ENCODE data around the gene EMC9.
A peak's percentile ranks its signal among the peaks of the same experiment; 100 is the strongest.

The EMC9 gene

DNA sequence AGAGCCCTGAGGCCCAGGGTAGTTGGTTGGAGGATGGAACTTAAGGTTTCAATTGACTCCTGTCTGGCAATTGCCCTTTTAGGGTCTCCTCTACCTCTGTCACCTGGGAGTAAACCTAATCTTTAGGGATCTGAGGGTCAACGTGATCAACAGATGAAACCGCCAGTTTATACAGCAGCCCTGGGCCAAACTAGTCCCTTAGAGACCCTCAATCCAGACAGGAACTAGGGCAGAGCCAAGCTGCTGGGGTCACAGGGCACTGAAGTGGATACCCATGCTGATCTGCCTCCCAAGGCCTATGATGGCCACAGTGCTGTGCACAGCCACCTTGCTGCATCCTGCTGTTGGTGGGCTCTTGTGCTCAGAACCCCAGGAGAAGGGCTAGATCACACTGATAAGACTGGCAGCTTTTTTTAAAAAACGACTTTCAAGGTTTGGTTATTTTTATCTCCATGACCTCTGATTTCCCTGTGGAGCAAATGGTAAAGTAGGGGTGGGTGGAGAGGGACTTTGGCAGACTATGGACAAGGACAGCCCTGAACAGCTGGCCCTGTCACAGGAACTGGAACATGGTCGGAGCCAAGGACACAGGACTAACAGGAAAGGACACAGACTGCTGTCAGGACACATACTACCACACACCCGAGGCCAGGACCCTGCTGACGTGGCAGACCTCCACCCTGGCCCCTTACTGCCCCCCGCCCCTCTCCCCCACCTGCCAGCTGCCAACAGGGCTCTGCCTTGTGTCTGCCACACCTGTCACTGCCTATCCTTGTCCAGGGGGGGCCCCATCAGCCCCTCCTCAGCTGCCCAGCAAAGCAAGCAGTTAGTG, 10.5 kb downstream of the EMC9 start:
- no peak for FAIRE-seq

DNA sequence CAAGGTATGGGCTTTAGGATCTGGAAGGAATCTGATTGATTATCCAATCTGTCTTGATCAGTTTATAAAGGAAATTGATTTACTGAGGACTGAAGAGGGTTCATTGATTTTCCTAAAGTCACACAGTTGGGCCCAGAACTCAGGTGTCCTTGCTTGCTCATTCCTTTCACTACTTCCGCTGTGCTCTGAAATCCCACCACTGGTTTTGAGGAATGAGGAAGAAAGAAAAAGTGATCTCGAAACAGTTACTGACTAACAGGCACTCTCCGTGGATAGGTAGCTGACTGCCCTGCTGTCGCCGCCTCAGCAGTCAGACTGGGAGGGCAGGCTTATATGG, 11.0 kb downstream of the EMC9 start, which contains the start of gene FITM1:
Gene FITM1, plus strand, starts transcription at position 280 of the 337 bp plus-strand sequence. CDS start 905 bp downstream, outside the sequence.
- no peak for FAIRE-seq

GRCh38 chr14:24129410-24129998, 11.9 kb downstream of the EMC9 start:
- no peak for FAIRE-seq

- no peak for FAIRE-seq
Observed at GRCh38 chr14:24127673-24128072, 13.7 kb downstream of the EMC9 start.

DNA sequence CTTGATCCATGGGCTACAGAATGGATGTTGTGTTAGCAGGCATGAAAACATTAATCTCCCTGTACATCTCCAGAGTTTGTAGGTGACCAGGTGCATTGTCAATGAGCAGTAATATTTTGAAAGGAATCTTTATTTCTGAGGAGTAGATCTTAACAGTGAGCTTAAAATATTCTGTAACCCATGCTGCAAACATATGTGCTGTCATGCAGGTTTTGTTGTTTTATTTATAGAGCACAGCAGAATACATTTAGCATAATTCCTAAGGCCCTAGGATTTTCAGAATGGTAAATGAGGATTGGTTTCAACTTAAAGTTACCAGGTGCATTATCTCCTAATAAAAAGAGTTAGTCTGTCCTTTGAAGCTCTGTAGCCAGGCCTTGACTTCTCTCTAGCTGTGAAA, 14.5 kb downstream of the EMC9 start:
- FAIRE-seq: no peak

DNA sequence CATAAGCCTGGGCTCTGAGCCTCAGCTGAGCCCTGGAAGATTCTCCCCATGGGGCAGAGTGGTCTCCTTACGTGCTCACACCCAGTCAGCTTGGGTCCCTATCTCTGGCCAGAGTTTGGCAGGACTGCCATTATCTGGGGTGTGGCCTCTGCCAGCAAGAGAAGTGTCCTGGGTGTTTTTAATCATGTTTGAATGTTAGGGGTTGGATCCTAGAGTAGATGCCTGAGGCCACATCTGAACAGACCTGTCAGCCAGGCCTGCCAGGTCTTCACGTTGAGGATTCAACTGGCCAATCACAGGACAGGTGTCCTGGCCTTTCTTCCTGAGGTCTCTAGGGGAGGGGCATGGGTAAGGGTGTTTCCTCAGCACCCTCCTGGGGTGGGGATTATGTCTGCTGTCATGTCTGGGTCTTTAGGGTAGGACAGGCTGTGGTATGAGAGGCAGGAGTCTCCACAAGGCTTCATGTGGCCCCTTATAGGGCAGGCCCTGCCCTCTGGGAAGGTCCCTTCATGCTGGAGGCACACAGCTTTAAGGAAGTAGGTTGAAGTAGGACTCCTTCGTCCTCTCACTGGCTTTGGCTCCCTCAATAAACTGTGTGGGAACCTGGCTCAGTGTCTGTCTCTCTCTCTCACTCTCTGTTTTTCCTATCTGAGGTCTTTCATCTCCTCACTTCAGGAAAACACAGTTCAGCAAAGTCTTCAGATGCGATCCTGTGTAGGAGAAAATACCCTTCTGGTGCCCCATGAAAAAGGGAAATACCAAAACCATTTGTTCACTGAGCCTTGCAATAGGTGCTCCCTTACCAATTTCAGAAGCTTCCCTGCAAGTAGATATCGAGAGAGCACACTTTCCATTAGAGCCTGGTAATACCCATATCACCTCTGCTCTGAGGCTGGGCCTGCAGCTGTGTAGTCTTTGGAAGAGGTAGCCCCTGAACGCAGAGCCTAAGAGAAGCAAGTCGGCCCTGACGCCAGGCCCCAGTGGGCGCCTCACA, 17.7 kb downstream of the EMC9 start:
- FAIRE-seq: no peak

DNA sequence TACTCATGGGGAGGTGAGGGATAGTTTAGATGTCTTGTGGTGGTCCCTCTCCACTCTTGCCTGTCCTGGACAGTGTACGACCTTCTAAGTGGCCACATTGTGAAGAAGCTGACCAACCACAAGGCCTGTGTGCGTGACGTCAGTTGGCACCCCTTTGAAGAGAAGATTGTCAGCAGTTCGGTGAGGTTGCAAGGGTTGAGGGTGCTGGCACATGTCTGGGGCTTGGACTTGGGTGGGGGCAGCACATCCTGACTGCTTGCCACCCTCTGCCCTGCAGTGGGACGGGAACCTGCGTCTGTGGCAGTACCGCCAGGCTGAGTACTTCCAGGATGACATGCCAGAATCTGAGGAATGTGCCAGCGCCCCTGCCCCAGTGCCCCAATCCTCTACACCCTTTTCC, 18.5 kb downstream of the EMC9 start:
- no peak for FAIRE-seq

DNA sequence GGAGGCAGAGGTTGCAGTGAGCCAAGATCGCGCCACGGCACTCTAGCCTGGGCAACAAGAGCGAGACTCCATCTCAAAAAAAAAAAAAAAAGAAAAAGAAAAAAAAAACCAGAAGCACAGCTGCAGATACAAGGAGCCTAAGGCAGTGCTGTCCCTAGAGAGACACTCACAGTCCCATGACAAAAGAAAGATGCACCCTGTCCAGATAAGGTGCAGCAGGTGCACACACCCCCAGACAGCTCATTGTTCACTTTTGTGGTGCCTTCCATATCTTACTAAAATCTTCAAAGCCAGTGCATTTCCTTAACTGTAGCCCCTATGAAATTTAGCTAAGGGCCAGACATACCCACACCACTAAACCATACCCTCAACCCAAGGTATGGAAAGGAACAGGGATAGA, 19.0 kb downstream of the EMC9 start:
- FAIRE-seq: no peak

DNA sequence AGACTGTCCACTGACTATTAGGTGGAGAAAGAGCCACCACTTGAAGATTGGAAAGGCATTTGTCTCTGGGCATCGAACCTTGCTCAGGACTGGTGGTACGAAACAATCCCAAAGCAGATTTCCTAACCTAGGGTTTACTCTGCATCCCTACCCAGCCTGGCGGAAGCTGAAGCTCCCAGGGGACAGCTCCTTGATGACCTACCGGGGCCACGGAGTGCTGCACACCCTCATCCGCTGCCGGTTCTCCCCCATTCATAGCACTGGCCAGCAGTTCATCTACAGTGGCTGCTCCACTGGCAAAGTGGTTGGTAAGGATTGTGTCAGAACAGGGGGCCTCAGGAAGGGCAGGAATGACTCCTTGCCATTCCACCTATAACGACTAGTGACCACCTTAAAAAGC, 20.2 kb downstream of the EMC9 start:
- no peak for FAIRE-seq

DNA sequence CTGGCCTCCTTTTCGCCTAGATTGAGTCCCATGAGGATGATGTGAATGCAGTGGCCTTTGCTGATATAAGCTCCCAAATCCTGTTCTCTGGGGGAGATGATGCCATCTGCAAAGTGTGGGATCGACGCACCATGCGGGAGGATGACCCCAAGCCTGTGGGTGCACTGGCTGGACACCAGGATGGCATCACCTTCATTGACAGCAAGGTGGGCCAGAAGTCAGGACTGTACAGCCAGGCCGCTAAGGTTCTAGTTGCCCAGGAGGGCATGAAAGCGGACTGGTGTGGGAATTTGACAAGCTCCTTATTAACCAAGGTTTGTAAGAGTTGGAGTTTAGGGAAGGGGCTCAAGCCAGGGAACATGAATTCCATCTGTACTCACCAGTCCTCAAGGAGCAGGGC, 21.7 kb downstream of the EMC9 start:
- FAIRE-seq: no peak

- FAIRE-seq: no peak
Observed at GRCh38 chr14:24117179-24117578, 24.2 kb downstream of the EMC9 start.

GRCh38 chr14:24116128-24116814, 25.1 kb downstream of the EMC9 start:
- FAIRE-seq: no peak

DNA sequence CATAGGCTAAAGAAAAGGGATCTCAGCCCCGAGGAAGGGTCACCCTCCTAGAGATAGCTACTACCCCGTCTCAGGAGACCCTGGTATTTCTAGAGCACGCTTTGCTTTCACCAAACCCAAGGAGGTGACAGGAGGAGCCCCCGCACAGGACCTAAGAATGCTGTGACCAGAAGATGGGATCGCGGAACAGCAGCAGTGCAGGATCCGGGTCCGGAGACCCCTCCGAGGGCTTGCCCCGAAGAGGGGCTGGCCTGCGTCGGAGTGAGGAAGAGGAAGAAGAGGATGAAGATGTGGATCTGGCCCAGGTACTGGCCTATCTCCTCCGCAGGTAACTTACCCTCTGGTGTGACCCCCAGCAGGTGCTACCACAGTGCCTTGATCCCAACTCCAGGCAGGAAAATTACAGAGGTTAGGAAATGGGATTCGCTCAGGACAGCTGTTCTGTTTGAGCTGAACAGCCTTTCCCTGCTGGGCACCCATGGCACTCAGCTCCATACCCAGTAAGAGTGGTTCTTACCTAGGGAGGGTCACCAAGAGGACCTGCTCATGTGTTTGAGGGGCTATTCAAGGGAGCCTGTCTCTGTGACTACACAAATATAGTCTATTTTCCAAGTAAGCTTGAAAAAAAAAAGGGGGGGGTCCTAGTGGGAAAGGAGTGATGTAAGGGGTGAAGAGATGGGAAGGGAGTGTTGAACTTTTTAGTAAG, 25.8 kb downstream of the EMC9 start:
- no peak for FAIRE-seq

DNA sequence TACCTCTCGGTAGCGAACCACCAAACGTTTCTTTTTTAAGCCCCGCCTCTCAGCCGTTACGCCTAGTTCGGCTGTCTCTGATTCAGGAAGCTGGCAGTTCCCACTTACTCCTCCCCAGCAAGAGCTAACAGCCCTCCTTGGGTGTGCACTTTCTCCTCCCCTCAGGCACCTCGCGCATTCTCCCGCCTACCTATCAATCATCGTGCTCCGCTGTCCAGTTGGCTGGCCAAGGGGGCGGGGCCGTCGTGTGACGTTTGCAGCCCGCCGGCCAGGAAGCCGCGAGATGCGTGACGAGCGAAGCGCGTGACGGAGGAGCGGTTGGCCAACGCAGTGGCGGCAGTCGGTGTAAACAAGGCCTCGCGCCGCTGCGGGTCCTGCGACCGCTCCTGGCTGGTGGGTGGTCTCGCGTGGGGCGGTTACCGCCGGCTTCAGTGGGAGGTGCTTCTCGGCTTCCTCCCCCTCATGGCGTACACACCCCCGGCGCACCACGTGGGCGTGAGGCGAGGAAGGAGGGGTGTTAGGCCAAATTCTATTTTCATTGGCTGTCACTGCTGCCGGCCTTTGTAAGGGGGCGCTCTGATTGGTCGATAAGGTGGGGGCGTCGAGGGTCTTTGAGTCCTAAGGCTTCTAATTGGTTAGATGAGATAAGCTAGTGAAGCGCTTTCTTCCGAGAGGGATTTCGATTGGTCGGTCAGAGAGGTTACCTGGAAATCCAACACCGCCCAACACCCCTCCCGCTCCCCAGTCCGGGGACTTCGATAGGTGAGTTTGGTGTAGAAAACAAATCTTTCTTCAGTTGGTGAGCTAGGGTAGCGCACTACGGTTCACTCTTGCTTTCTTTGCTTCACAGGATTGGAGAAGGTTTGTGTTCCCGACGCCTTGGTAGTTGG, 26.6 kb downstream of the EMC9 start, which contains the start of the genes DCAF11 and NRL:
Gene DCAF11, plus strand, starts transcription at position 246 of the 890 bp plus-strand sequence. CDS start 818 bp downstream, outside the sequence.
Gene NRL, minus strand, starts transcription at position 418 of the 890 bp plus-strand sequence. CDS start 32,101 bp downstream, outside the sequence.
- peak; percentile 98 for FAIRE-seq

- FAIRE-seq: no peak
Observed at GRCh38 chr14:24113801-24114531, 27.4 kb downstream of the EMC9 start.

GRCh38 chr14:24113379-24113800, 28.0 kb downstream of the EMC9 start:
- no peak for FAIRE-seq

DNA sequence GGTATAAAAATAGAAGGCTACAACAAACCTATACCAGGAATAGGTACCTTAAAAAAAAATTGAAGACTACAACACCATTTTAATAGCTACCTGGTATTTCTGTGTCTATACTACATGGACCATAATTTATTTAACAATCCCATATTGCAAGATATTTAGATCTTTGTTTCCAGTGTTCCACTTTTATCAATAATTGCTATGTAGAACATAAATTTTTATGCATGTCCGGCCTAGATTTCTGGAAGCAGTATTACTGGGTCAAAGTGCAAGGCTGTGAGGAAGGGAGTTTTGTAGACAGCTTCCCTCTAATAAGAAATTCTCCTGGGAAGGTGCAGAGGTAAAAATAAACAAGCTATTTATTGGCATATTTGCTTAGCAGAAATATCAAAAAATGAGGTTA, 30.9 kb downstream of the EMC9 start:
- no peak for FAIRE-seq

DNA sequence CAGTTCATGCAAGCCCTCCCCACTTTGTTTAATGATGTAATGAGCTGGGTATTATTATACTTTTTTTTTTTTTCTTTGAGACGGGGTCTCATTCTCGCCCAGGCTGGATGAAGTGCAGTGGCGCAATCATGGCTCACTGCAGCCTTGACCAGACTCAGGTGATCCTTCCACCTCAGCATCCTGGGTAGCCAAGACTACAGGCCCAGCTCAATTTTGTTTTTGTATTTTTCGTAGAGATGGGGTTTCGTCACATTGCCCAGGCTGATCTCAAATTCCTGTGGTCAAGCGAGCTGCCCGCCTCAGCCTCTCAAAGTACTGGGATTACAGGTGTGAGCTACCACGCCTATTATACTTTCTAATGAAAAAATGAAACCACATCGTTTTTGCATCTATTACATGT, 31.3 kb downstream of the EMC9 start:
- no peak for FAIRE-seq

DNA sequence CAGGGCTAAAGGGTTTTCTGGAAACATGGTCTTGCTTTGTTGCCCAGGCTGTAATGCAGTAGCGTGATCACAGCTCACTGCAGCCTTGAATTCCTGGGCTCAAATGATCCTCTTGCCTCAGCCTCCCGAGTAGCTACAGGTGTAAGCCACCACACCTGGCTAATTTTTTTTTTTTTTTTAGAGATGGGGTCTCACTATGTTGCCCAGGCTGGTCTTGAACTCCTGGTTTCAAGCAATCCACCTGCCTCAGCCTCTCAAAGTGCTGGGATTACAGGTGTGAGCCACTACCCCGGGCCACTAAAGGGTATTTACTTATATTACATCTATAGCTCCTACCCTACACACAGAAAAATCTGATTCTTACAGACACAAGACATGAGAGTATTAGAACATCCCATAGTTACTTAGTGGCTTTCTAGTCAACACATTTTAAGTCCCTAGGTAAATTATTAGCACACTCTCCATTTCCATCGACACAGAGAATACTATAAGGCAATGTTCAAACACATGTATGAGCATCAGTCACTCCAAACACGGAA, 33.0 kb downstream of the EMC9 start:
- FAIRE-seq: no peak
